22Rv1 (cell line): ENCODE results near the gene WDFY4.

Source experiments
- ZFX ChIP-seq: fragments of 450-650 bp; IDR thresholded peaks from 2 replicates; pipeline ENCODE4 v1.6.1; 2017; ENCODE audit warnings: antibody characterized with exemption, borderline replicate concordance
- TF ChIP-seq, protein P1 (sequence below): fragments of 450-650 bp; IDR thresholded peaks from 2 replicates; pipeline ENCODE4 v1.5.1; 2017; ENCODE audit warnings: mild to moderate bottlenecking

DNA sequence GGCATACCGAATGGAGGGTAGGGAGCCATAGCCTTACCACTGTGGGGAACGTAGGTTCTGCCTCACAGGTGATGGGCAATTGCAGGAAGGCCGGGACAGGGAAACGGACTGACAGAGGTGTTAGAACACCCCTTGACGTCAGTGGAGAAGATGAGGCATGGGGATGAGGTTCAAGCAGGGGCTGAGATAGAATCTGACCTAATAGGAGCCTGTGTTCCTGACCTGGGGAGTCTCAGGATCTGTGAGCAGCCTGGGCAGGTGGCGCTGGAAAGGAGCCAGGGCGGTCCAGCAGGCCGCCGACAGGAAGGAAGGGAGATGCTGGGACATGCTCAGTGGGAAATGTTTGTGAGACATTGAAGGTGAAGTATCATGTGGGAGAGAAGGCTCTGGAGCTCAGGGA lies 109.4 kb downstream of the WDFY4 start:
- TF ChIP-seq, protein P1, sequence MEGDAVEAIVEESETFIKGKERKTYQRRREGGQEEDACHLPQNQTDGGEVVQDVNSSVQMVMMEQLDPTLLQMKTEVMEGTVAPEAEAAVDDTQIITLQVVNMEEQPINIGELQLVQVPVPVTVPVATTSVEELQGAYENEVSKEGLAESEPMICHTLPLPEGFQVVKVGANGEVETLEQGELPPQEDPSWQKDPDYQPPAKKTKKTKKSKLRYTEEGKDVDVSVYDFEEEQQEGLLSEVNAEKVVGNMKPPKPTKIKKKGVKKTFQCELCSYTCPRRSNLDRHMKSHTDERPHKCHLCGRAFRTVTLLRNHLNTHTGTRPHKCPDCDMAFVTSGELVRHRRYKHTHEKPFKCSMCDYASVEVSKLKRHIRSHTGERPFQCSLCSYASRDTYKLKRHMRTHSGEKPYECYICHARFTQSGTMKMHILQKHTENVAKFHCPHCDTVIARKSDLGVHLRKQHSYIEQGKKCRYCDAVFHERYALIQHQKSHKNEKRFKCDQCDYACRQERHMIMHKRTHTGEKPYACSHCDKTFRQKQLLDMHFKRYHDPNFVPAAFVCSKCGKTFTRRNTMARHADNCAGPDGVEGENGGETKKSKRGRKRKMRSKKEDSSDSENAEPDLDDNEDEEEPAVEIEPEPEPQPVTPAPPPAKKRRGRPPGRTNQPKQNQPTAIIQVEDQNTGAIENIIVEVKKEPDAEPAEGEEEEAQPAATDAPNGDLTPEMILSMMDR = no peak
- TF ChIP-seq ZFX = no peak
